K562 (cell line): ENCODE data around the gene PTCH2. TPM values are rescaled to one million over a fixed set of nuclear protein-coding genes. Genes with fewer than 3 reads are reported as not detected.

Source experiments
- COPS2 ChIP-seq: fragments of 450-650 bp; conservative IDR thresholded peaks from 2 replicates; pipeline ENCODE4 v1.6.1; 2016; ENCODE audit warnings: mild to moderate bottlenecking, moderate library complexity
- ETV5 ChIP-seq: sonication (generic); formaldehyde crosslinking; IDR thresholded peaks from 2 replicates; pipeline ENCODE4 v1.4.0; 2020; ENCODE audit warnings: low read depth, mild to moderate bottlenecking, missing genetic modification reagents
- FIP1L1 ChIP-seq: fragments of 200-400 bp; formaldehyde crosslinking; IDR thresholded peaks from 2 replicates; pipeline ENCODE4 v1.6.1; 2018; ENCODE audit warnings: mild to moderate bottlenecking, low read depth, low read length; ENCODE audit not compliant: poor library complexity, severe bottlenecking
- FOXK1 ChIP-seq: sonication (generic); formaldehyde crosslinking; IDR thresholded peaks from 2 replicates; pipeline ENCODE4 v1.8.0; 2022; ENCODE audit warnings: missing genetic modification reagents, mild to moderate bottlenecking, borderline replicate concordance
- HNRNPLL ChIP-seq: fragments of 200-400 bp; formaldehyde crosslinking; IDR thresholded peaks from 2 replicates; pipeline ENCODE4 v1.6.1; 2017; ENCODE audit warnings: low read length, low read depth, mild to moderate bottlenecking; ENCODE audit not compliant: poor library complexity, severe bottlenecking
- MED1 ChIP-seq: sonication (generic); formaldehyde crosslinking; IDR thresholded peaks from 2 replicates; pipeline ENCODE4 v1.8.1; 2023; ENCODE audit warnings: missing genetic modification reagents, borderline replicate concordance
- MXD1 ChIP-seq: fragments of 250-450 bp; sonication (Bioruptor Pico); IDR thresholded peaks from 2 replicates; pipeline ENCODE4 v1.8.0; 2021; ENCODE audit warnings: borderline replicate concordance, mild to moderate bottlenecking, moderate library complexity; ENCODE audit not compliant: poor library complexity, severe bottlenecking
- NFXL1 ChIP-seq: fragments of 450-650 bp; formaldehyde crosslinking; IDR thresholded peaks from 2 replicates; pipeline ENCODE4 v1.4.0; 2021; ENCODE audit warnings: mild to moderate bottlenecking
- PKNOX1 ChIP-seq: fragments of 450-650 bp; IDR thresholded peaks from 2 replicates; pipeline ENCODE4 v1.6.1; 2016
- POLR2B ChIP-seq: fragments of 450-650 bp; IDR thresholded peaks from 2 replicates; pipeline ENCODE4 v1.6.1; 2018; ENCODE audit warnings: low read depth; ENCODE audit not compliant: partially characterized antibody
- PTTG1 ChIP-seq: fragments of 450-650 bp; IDR thresholded peaks from 2 replicates; pipeline ENCODE4 v1.6.1; 2016; ENCODE audit warnings: low read depth, mild to moderate bottlenecking, missing genetic modification characterization, missing compliant biosample characterization
- RBM22 ChIP-seq: fragments of 200-400 bp; formaldehyde crosslinking; IDR thresholded peaks from 2 replicates; pipeline ENCODE4 v1.6.1; 2018; ENCODE audit warnings: low read length, low read depth; ENCODE audit not compliant: poor library complexity, severe bottlenecking
- RBM25 ChIP-seq: fragments of 200-400 bp; formaldehyde crosslinking; IDR thresholded peaks from 2 replicates; pipeline ENCODE4 v1.6.1; 2018; ENCODE audit warnings: low read length, low read depth, moderate library complexity; ENCODE audit not compliant: severe bottlenecking
- SMAD1 ChIP-seq: fragments of 150-350 bp; IDR thresholded peaks from 2 replicates; pipeline ENCODE4 v1.6.1; 2014; ENCODE audit warnings: low read length, low read depth; ENCODE audit not compliant: partially characterized antibody
- SMAD2 ChIP-seq: fragments of 150-350 bp; IDR thresholded peaks from 2 replicates; pipeline ENCODE4 v1.6.1; 2014; ENCODE audit warnings: low read depth, mild to moderate bottlenecking, low read length
- SNRNP70 ChIP-seq: fragments of 200-400 bp; formaldehyde crosslinking; optimal IDR thresholded peaks from 2 replicates; pipeline ENCODE3; 2017; ENCODE audit warnings: low read depth, low read length
- TAF1 ChIP-seq: IDR thresholded peaks from 2 replicates; pipeline ENCODE4 v1.6.1; 2011; ENCODE audit warnings: mild to moderate bottlenecking, low read length, moderate library complexity; ENCODE audit not compliant: insufficient read depth, control insufficient read depth, severe bottlenecking; ENCODE audit errors: extremely low read depth
- ZFP30 ChIP-seq: fragments of 250-450 bp; sonication (Bioruptor Pico); IDR thresholded peaks from 2 replicates; pipeline ENCODE4 v1.8.0; 2022; ENCODE audit warnings: moderate library complexity, mild to moderate bottlenecking, inconsistent platforms, borderline replicate concordance
- ZNF347 ChIP-seq: fragments of 450-650 bp; formaldehyde crosslinking; IDR thresholded peaks from 2 replicates; pipeline ENCODE4 v1.4.0; 2020; ENCODE audit warnings: low read depth, mild to moderate bottlenecking, moderate library complexity
- ZNF511 ChIP-seq: sonication (generic); formaldehyde crosslinking; IDR thresholded peaks from 2 replicates; pipeline ENCODE4 v1.8.0; 2022; ENCODE audit warnings: mild to moderate bottlenecking, missing genetic modification reagents
- ZNF57 ChIP-seq: fragments of 450-650 bp; formaldehyde crosslinking; IDR thresholded peaks from 2 replicates; pipeline ENCODE4 v1.4.0; 2020; ENCODE audit warnings: mild to moderate bottlenecking, moderate library complexity
- polyA plus RNA-seq, 8 experiments: library from polyadenylated mRNA; depleted of rRNA in 4 of 8; stranded (reverse) in 5 of 8; unstranded in 3 of 8; fragments of >200 nt; fragmentation: Nextera tagmentation in 2 of 8; fragmentation: Illumina TruSeq in 1 of 8; extraction: Ambion mirVana in 2 of 8; extraction: Trizol in 1 of 8; gene quantifications; 2 replicates each; pipeline versions ENCODE4 v1.2.1 to v1.2.3, GENCODE V29; 2011 to 2014; ENCODE audit warnings: inconsistent platforms in 1 of 8, missing spikeins in 1 of 8
- total RNA-seq, 7 experiments: library from RNA; depleted of rRNA in 6 of 7; stranded (reverse); fragments of >200 nt in 6 of 7; fragmentation: Illumina TruSeq in 2 of 7; extraction: Trizol in 2 of 7; gene quantifications; 2 replicates each; pipeline versions ENCODE4 v1.2.1 to v1.2.3, GENCODE V29; 2011 to 2021; ENCODE audit warnings: low replicate concordance in 1 of 7
- TF ChIP-seq, protein P1 (sequence below): fragments of 450-650 bp; IDR thresholded peaks from 2 replicates; pipeline ENCODE4 v1.6.1; 2017; ENCODE audit warnings: mild to moderate bottlenecking, moderate library complexity
- TF ChIP-seq, protein P2 (sequence below), 2 experiments: fragments of 250-450 bp in 1 of 2; fragments of 450-650 bp in 1 of 2; sonication (Bioruptor Pico) in 1 of 2; IDR thresholded peaks; 2 replicates each; pipeline versions ENCODE4 v1.6.1 to v1.8.0; 2016 to 2021; ENCODE audit warnings: mild to moderate bottlenecking in 2 of 2, moderate library complexity in 2 of 2, missing compliant biosample characterization in 1 of 2, missing genetic modification characterization in 1 of 2

The PTCH2 gene
- total and polyA plus RNA-seq, 9 of the 15 experiments (the other 6 are each of a cell fraction or from before 2014, with no cell fraction given), result 0.15 to 27.3 (median 0.48) TPM; not detected in 1

- TF ChIP-seq, protein P1, sequence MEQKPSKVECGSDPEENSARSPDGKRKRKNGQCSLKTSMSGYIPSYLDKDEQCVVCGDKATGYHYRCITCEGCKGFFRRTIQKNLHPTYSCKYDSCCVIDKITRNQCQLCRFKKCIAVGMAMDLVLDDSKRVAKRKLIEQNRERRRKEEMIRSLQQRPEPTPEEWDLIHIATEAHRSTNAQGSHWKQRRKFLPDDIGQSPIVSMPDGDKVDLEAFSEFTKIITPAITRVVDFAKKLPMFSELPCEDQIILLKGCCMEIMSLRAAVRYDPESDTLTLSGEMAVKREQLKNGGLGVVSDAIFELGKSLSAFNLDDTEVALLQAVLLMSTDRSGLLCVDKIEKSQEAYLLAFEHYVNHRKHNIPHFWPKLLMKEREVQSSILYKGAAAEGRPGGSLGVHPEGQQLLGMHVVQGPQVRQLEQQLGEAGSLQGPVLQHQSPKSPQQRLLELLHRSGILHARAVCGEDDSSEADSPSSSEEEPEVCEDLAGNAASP, result no peak
- TF ChIP-seq FOXK1 (peak; percentile 96), SMAD1 (peak; percentile 100), FIP1L1 (no peak), RBM25 (no peak), TAF1 (peak; percentile 61), ZFP30 (CRISPR knock-in tag) (peak; percentile 86; the same call in 1 of the 2 replicates), SNRNP70 (no peak), ZNF347 (peak; percentile 45; the same call in 1 of the 2 replicates), PKNOX1 (peak; percentile 84), ZNF57 (CRISPR knock-in tag) (peak; percentile 35), SMAD2 (no peak), PTTG1 (tag) (peak; percentile 35; the same call in 1 of the 2 replicates), ZNF511 (CRISPR knock-in tag) (peak; percentile 79), RBM22 (no peak), MXD1 (CRISPR knock-in tag) (no peak), COPS2 (no peak), ETV5 (peak; percentile 90; the same call in 1 of the 2 replicates), POLR2B (peak; percentile 100), NFXL1 (CRISPR knock-in tag) (0 out of 2 replicates have a peak, but pooled peaks have one; percentile 62), MED1 (CRISPR knock-in tag) (no peak; the same call in 1 of the 2 replicates), HNRNPLL (peak; percentile 64)
- TF ChIP-seq, protein P2, sequence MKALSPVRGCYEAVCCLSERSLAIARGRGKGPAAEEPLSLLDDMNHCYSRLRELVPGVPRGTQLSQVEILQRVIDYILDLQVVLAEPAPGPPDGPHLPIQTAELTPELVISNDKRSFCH (CRISPR knock-in tag; IDR thresholded peaks at IDR 0.05), result no peak; the same call in 1 of the 2 replicates
- TF ChIP-seq, protein P2 (tag; IDR thresholded peaks at IDR 0.05), result peak; percentile 77
Measured at GRCh38 chr1:44819608-44820327, 23.3 kb downstream of the PTCH2 start (continued).
